ENCODE measurements around the gene PRAC2.

PRAC2 gene

DNA sequence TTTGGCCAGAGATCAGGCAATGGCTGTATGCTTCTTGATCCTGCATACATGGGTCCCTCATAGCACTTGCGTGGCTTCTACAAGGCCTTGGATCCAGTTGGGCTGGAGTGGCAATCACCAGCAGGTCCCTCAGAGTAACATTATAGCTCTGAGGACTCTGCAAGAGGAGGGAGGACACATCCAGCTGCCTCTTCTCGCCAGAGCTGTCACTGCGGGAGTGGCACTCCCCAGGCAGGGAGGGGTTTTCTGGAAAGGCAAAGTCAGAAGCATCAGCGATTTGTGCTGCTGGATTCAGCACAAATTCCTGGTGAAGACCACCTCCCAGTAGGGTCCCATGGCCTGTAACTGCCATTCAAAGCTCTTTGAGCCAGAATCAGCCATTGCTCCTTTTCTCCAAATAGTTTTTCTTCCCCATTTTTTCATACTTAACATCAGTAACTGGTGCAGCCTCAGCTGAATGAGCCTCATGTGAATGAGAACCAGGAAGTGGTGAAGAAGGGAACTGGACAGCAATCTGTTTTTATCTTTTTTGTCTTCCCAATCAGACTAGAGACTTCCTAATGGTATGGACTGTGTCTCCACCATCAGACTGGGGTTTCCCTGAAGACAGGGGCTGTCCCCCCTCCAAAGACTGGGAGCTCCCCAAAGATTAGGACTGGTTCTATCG lies 46.2 kb downstream of the PRAC2 start:
- TF ChIP-seq, protein P1, sequence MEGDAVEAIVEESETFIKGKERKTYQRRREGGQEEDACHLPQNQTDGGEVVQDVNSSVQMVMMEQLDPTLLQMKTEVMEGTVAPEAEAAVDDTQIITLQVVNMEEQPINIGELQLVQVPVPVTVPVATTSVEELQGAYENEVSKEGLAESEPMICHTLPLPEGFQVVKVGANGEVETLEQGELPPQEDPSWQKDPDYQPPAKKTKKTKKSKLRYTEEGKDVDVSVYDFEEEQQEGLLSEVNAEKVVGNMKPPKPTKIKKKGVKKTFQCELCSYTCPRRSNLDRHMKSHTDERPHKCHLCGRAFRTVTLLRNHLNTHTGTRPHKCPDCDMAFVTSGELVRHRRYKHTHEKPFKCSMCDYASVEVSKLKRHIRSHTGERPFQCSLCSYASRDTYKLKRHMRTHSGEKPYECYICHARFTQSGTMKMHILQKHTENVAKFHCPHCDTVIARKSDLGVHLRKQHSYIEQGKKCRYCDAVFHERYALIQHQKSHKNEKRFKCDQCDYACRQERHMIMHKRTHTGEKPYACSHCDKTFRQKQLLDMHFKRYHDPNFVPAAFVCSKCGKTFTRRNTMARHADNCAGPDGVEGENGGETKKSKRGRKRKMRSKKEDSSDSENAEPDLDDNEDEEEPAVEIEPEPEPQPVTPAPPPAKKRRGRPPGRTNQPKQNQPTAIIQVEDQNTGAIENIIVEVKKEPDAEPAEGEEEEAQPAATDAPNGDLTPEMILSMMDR (conservative IDR thresholded peaks at IDR 0.05; ENCODE audit: low read depth, low read length) = no peak
- H3K4me3 ChIP-seq (ENCODE audit: low read length) = no peak overlapping the region
- no peak for DNase-seq (ENCODE audit: low read depth)

DNA sequence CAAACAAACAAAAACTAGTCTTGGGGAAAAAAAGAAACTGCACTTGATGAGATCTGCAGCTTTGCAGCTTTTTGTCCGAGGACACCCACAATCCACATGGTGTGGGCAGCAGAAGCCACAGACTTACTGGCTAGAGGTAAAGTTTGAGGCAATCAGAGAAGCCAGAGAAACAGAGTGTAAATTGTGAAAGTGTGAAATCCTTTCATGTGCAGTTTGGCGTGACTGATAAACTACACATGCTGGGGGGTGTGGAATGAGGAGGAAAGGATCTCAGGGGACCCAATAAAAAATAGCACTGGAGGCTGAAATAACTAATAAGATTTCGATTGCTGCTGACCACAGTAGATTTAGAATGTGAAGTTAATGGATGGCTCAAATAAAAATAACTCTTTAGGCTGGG lies 48.0 kb downstream of the PRAC2 start:
- no peak for DNase-seq (ENCODE audit: low read depth)
- TF ChIP-seq, protein P1 (conservative IDR thresholded peaks at IDR 0.05; ENCODE audit: low read depth, low read length) = no peak
- H3K4me3 ChIP-seq (ENCODE audit: low read length) = no peak overlapping the region

DNA sequence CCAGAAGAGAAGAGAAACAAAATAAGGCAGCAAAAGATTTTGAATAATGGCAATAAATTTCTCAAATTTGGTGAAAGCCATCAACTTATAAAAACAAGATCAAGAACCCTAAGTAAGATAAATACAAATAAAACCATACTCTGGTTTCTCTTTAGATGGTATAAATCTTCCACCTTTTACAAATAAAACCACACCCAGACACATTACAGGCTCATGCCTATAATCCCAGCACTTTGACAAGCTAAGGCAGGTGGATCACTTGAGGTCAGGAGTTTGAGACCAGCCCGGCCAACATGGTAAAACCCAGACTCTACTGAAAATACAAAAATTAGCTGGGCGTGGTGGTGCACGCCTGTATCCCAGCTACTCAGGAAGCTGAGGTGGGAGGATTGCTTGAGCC lies 50.3 kb downstream of the PRAC2 start:
- no peak overlapping the region for H3K4me3 ChIP-seq (ENCODE audit: low read length)
- DNase-seq (ENCODE audit: low read depth) = no peak

More for the DNA sequence above, 50.3 kb downstream of the PRAC2 start:
- TF ChIP-seq, protein P1 (conservative IDR thresholded peaks at IDR 0.05; ENCODE audit: low read depth, low read length) = no peak
